AG09309 (cell line): ENCODE data around the gene CYP39A1.

Source experiments
- DNase-seq: peaks from one replicate; pipeline ENCODE4 v3.0.0-alpha.2; 2010; ENCODE audit warnings: low read depth
- H3K4me3 ChIP-seq: 2 replicates; pipeline ENCODE4 v1.5.1; 2011; ENCODE audit warnings: mild to moderate bottlenecking, low read depth, low read length, moderate library complexity; ENCODE audit not compliant: control insufficient read depth
- TF ChIP-seq, protein P1 (sequence below): IDR thresholded peaks from 2 replicates; pipeline ENCODE4 v1.5.1; 2011; ENCODE audit warnings: mild to moderate bottlenecking, low read depth, low read length, inconsistent platforms; ENCODE audit not compliant: insufficient read depth, control insufficient read depth; ENCODE audit errors: missing control alignments

Gene CYP39A1

DNA sequence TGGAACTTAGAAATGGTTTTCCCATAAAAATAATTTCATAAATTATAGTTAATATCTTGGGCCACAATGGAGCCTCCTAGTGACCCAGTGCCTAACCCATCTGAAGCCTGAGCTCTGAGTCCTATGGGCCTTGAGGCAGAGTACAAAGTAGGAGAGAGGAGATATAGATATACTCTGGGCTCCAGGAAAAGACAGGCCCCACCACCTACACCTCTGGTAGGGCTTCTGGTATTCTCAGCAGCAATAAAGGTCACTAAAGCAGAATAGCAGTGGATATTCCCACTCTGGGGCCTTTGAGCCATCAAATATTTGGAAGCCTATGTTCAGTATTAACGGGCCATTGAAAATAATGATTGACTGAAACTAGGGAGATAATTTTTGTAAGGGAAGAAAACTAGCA, 24.1 kb downstream of the CYP39A1 start:
- H3K4me3 ChIP-seq, result no peak overlapping the region
- no peak for DNase-seq
- TF ChIP-seq, protein P1, sequence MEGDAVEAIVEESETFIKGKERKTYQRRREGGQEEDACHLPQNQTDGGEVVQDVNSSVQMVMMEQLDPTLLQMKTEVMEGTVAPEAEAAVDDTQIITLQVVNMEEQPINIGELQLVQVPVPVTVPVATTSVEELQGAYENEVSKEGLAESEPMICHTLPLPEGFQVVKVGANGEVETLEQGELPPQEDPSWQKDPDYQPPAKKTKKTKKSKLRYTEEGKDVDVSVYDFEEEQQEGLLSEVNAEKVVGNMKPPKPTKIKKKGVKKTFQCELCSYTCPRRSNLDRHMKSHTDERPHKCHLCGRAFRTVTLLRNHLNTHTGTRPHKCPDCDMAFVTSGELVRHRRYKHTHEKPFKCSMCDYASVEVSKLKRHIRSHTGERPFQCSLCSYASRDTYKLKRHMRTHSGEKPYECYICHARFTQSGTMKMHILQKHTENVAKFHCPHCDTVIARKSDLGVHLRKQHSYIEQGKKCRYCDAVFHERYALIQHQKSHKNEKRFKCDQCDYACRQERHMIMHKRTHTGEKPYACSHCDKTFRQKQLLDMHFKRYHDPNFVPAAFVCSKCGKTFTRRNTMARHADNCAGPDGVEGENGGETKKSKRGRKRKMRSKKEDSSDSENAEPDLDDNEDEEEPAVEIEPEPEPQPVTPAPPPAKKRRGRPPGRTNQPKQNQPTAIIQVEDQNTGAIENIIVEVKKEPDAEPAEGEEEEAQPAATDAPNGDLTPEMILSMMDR, result no peak

DNA sequence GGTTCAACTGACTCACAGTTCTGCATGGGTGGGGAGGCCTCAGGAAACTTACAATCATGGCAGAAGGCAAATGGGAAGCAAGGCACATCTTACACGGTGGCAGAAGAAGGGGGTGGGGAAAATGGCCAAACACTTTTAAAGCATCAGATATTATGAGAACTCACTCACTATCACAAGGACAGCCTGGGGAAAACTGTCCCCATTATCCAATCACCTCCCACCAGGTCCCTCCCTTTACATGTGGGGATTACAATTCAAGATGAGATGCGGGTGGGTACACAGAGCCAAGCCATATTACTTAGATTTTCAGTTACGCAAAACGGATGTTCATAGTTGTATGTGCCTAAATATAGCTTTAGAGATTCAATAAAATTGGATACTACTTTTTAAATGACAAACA, 25.6 kb downstream of the CYP39A1 start:
- no peak overlapping the region for H3K4me3 ChIP-seq
- DNase-seq, result no peak

DNA sequence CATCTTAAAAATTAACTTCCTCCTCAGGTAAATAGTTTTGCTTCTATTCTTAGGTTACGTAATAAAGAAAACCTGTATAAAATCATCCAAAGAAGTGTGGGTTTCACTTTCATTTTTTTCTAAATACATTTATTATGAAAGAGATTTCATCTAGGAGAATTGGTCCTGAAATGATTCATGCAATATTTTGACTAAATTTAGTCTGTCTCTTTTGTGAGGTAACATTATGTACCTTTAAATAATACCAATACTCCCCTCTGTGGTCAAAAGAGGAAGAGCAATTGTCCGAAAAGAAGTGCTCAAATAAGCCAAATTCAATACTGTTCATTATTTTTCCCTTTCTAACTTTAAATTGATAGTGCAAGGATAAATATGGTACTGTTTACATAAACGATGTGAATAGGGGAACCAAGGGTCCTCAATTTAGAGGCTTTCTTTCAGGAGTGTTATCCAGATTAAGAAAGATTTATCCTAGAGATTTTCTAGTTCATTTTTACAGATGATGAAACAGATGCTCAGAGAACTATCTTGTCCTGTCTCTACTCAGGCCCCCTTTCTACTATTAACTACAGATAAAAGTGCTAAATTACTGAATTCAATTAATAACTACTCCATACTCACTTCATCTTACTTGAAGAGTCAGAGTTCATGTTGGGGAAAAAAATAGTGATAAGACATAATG, 26.2 kb downstream of the CYP39A1 start:
- no peak overlapping the region for H3K4me3 ChIP-seq
- TF ChIP-seq, protein P1, result peak; percentile 54
- no peak for DNase-seq

More for the DNA sequence above, 25.6 kb downstream of the CYP39A1 start:
- TF ChIP-seq, protein P1, result no peak

DNA sequence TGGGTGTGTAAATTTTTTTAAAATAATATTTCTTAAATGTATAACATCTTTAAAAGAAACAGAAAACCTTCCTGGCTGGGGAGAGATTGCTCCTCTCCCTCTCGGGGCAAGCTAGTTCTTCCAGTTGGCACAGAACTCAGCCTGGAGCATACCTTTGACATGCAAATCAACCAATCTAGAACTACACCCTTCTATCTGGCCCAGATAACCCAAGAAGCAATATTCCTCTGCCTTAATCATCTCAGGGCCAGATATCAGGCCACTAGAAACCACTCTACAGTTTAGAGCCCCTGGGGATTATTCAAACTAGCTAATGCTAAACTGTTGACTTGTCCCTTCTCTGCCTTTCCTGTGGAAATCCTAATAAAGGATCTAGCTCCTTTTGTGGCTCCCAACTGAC, 33.9 kb downstream of the CYP39A1 start:
- no peak for DNase-seq
- H3K4me3 ChIP-seq, result no peak overlapping the region
- TF ChIP-seq, protein P1, result no peak

DNA sequence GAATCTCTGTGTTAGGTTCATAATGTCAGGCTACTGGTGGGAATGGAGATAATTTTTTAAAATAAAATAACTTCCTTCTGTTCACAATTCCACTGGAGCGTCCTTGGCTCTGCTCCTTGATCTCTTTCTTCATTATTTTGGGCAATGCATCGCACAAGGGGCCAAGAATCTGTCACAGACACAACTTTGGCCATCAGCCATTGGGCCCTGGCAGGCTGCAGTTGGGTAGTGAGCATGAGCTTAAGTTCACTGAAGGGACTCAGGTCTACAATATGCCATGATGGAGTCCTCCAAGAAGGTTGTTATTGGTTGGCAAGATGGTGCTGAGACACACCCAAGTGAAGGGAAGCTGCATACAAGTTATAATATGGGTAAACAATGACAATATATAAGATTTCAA, 40.0 kb downstream of the CYP39A1 start:
- no peak for DNase-seq
- TF ChIP-seq, protein P1, result no peak
- no peak overlapping the region for H3K4me3 ChIP-seq

DNA sequence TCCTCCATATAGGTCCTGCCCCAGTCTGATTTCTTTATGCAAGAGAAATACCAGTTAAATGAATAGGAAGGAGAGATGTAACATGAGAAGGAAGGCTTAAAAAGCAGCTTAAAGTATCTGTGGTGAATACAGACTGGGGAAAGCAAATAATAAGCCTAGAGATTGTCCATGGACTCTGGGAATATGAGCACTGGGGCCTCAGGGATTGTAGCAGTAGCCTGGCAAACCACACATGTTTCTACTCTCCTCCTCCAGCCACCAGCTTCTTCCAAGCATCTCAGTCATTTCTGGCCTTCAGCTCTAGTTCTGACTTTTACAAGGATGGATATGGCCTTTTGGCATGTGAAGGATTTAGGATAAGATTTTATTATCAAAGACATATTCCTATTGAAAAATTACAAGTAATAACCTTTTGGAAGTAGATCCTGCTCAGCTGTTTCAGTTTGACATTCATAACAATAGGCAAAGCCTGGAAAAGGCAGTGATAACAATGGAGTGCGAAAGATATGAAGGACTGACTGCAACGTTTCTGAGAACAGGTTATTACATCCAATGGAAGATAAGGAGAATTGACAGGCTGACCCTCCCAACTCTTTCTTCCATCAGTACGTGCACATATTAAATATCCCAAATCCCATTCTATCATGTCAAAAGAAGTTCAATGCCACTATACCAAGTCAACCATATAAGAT, 41.6 kb downstream of the CYP39A1 start:
- H3K4me3 ChIP-seq, result no peak overlapping the region
- TF ChIP-seq, protein P1, result no peak
- no peak for DNase-seq
